Fibroblast of gingiva (primary cell): Measurements from ENCODE around the gene RPP25L.

Experiments
- DNase-seq: peaks from one replicate; pipeline ENCODE4 v3.0.0-alpha.2; 2011; ENCODE audit warnings: low read depth

RPP25L gene

DNA sequence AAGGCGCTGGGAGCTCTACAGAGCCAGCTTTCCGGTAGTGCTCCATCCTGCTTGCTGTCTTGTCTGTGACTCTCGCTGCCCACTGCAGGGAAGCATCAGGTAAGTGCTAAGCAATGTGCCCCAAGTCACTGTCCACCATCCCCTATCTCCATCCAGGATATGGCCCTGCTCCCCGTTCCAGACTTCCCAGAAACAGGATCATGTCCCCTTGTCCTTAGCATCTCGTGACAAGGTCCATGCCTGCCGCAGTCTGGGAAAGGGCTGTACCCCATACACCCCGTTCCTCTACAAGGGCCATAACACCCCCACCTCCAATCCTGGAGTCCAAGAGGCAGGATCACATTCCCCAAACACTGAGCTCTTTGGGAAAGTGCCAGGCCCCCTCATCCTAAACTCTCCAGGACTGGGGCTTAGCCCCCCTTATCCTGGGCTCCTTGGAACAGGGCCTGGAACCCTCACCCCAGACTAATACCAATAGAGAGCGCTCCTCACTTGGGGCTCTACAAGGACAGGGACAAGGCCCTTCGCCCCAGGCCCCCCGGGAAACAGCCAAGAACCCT, 566 bp downstream of the RPP25L start:
- DNase-seq: no peak

DNA sequence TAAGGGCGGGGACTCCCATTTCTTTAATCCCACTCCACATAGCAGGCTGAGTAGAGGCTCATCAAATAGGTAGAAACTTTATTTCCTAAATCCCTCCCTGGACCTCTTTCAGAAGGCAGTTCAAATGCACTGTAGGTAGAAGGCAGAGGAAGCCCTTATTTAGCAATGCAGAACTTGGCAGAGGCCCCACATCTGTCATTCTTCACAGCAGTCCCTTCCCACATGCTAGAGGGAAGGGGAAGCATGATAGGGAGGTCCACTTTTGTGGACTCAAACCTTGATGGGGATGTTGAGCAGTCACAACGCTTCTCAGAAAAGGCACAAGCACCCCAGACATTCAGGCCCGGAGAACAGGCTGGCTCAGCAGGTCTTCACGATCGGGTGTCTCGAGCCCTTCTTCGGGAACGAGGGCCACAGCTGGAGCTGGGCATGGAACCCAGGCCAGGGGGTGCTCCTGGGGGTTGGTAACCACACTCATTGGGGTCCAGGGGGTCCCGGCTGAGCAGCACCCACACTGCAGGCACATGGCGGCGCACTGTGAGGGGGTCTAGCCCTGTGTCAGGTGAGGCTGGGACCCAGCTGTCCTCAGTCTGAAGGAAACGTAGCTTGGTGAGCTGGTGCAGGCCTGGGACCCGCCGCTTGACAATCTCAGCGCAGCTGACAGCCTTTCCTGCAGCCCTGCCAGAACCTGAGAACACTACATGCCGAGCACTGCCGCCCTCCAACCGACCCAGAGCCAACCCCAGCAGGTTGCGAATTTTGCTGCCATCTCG, 1.3 kb downstream of the RPP25L start:
- DNase-seq: no peak

DNA sequence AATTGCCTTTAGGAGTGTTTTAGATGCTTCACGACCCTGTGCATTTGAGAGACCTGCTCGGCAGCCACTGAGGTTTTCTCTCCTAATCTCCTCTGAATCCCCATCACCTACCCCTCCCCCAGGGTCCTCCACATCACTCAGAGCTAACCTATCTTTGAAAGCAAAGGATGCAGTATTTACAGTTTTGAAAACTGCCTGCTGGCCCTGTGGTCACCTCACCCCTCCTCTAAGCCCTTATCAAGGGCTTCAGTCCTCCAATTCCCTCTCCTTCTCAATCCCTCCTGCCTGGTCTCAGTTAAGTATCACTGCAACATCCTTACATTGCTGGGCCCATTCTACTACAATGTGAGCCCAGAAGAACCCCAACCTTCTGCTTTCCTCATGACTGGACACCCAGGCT, 4.6 kb downstream of the RPP25L start:
- DNase-seq: no peak

DNA sequence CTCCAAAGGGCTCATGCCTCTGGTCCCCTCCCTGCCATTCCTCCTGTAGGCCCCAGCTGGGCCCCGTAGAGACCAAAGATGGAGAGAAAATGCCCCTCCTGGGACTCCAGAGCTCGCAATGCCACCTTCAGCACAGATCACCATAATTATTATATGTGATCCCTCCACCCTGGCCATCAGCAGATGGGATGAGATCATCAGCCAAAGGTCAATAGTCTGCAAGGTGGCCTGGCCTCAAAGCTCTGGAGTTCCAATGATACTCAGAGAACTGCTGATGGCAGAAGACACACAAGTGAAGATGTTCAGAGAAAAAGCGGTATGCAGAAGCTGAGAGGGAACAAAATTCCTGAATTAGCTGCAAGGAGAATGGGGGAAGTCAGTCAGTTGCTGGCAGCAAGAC, 5.0 kb downstream of the RPP25L start:
- DNase-seq: no peak

DNA sequence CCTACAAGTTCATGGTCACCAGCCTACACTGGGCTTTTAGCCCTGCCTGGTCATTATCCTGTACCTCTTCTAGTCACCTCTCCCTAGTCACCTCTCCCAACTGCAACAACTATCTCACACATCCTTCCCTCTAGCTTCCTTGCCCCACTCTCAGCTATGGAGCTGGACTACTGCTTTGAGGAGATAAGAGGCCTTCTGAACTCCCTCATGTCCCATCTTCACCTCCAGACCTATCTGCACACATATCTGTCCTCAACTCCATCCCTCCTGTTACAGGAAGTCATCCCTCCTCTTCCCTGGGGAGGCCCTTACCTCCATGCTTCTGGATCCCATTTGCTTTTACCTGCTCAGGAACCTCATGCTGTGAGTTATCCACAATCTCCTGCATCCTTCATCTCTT, 5.7 kb downstream of the RPP25L start:
- no peak for DNase-seq

DNA sequence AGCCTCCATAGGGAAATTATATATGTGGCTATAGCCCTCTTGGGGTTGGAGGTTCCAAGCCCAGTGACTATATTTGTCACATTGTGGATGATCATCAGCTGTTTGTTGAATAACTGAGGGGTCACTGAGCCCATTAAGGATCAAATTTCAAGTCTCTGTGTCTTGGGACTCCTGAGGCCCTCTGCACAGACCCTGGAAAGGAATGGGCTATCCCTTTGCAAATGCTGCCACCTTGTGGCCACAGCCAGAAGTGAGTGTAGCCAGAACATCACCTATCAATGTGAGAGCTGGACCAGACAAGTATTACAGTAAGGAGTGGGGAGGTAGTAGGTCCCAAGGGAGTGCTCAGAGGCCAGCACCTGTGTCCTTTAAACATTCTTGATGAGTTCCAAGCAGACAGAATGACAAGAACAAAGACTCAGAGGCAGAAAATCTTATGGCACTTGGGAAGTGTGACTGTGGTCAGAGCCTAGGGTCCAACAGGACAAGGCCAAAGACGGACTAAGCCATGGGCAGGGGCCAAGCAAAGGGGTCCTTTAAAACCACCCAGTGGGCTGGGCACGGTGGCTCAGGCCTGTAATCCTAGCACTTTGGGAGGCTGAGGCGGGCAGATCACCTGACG, 8.2 kb downstream of the RPP25L start:
- peak; percentile 41 for DNase-seq

DNA sequence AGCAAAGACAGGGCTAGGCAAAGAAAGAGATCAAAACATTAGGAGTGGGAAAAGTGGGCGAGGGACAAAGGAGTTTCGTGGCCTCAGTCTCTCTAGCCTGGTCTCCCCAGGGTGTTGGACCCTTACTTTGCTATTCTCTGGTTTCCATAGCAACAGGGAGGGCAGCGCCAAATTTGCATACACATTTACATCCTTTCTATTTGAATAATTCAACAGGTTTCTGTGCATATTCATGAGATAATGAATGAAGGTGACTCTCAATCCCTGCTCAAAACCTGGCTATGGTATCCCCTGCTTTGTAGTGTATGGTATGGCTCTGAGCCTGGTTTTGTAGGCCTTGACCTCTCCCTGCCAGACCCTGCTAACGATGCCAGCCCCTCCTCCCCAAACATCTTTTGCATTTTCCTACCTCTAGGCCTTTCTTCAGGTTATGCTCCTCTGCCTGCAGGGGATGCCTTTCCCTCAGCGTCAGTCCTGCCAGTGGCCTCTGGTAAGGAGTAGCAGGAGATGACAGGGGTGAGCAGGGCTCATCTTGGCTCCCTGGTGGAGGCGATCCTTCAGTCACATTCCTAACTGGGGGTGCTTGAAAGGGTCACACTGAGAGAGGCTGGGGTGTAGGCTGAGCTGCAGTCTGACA, 9.8 kb downstream of the RPP25L start:
- no peak for DNase-seq

DNA sequence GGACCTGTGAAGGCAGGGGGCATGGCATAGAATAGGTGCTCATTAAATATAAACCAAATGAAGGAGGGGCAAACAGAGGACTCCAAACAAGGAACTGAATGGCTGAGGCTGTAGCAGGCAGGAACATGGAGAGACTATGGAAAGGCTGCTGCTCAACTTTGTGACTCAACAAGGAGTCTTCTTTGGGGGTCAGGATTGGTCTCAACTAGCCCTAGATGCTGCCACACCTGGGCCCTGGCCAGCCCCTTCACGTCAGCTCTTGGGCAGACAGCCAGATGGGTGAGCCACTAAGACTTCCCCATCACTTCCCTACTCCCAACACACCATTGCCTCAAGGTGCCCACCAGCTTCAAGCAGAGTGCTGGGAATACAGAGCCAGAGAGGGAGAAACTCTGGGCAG, 11.0 kb downstream of the RPP25L start:
- DNase-seq: no peak

DNA sequence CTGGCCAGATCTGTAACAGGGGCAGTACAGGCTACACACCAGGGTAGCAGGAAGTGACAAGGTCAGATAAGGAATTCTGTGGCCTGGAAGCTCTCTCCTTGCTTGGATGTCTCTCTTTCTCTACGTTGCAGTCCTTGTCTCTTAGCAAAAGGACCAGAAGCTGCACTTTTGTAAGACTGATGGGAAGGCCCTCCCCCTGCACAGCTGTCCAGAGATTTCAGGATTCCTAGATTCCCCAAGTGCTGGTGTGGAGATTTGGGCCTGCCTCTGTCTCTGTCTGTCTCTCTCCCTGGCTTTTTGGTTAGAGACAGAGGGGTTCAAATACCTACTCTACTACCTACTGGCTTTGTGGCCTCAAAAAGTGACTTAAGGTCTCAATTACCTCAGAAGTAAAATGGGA, 12.4 kb downstream of the RPP25L start:
- DNase-seq: no peak

DNA sequence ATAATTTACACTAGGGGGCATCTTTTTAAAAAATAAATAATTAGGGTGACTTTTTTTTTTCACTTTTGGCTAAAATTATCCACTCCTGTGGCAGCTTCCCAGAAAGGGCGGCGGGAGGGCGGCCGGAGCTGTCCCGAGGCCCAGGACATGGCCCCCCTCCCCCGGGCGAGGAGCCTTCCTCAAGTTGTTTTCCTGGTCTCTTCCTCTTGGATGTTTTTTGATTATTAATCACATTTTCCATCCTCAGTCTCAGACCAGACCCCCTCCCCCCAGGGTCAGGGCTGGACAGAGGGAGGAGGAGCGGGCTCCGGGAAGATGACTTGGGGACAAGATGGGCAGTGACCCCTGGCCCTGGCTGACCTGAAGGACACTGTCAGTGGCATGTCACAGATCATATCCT, 17.7 kb downstream of the RPP25L start:
- DNase-seq: no peak

DNA sequence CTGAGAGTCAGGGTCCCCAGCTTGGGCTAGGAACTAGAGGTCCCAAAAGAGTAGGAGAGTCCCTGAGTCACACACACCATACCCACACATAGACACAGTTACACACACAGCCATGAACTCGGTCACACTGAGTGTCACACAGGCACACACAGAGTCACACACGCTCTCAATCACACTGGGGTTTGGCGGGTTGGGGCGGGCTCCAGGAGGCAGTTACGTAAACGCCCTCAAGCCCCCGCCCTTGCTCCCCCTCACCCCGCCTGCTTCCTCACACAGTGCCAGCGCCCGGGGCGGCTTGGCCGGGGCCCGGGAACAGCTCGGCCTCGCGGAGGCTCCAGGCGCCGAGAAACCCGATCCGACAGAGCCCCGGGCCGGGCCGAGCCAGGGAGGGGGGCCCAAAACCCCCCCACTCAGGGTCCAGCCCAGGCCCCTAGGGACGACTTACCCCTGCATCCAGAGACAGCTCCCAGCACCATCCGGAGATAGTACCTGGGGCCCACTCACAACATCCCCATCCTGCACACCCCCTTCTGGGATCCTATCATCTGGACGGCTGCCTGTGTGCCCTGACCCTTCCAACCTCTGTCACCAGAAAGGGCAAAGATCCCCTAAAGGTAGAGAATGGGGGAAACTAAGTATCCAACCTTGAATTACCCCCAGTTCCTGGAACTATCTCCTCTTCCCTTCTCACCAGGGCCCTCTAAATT, 18.8 kb downstream of the RPP25L start:
- peak; percentile 30 for DNase-seq

DNA sequence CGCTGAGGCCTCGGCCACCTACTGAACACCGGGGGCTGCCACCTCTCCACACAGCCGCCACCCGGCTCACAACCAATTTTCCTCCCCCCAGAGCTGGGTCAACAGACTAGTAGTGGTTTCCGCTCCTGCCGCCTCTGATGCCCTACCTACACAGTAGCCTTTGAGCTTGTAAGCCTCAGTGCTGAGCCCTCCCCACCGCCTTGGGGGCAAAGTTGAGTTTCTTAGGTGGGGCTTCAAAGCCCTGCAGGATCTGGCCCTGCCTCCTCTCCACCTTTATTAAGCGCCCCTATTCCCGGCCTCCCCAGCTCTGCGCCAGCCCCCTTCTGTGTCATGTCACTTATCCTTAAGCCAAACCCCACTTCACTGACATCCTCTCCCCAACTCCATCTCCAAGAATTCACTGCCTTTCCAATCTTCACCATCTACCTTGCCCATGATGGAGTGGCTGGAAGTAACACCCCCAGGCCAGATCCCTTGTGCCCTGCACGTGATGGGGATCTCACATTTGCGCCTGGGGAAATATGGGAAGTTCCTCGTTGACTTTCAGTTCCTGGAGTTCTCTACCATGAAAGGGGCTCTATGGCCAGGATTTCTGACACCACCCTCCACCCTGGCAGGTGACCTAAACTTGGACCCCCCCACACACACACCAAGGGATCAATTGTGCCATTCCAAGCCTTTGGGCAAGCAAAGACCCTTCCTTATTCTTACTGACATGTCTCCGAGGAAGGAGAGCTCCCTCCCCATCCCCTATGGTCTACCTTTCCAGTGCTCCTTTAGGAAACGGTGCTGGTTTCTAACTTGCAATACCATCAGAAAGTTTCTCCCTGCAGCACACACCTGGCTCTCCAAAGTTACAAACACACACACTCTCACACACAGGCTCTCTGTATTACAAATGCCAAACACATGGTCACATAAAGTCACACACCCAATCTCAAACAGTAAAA, 19.7 kb downstream of the RPP25L start:
- DNase-seq: no peak

DNA sequence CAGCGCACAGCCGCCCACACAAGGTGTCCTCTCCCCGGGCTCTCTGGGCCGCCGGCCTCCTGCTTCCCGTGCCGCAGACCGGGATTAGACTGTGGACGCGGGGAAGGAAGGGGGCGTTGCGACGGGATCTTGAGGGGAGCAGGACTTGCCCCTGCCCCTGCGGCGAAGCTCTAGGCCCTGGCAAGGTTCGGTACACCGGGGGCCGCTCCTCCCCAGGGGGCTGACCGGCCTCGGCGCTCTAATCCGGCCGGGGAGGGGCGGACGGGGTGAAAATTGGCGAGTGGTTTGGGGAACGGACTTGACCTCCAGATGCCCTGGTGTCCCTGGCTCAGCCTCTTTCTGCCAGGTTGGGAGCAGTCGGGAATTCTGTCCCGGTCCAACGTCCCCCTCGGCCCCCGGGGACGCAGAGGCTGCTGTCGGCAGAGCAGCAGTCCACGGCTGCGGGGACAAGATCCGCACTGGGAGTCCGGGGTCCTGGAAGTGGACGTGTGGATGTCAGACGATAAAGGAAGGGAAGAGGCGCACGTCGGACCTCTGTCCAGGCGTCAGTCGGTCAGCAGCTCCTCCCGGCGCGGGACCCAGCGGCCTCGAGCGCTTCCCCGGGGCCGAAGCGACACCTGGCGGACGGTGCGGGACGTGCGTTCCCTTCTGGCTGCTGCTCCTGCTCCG, 20.5 kb downstream of the RPP25L start:
- peak; percentile 61 for DNase-seq

DNA sequence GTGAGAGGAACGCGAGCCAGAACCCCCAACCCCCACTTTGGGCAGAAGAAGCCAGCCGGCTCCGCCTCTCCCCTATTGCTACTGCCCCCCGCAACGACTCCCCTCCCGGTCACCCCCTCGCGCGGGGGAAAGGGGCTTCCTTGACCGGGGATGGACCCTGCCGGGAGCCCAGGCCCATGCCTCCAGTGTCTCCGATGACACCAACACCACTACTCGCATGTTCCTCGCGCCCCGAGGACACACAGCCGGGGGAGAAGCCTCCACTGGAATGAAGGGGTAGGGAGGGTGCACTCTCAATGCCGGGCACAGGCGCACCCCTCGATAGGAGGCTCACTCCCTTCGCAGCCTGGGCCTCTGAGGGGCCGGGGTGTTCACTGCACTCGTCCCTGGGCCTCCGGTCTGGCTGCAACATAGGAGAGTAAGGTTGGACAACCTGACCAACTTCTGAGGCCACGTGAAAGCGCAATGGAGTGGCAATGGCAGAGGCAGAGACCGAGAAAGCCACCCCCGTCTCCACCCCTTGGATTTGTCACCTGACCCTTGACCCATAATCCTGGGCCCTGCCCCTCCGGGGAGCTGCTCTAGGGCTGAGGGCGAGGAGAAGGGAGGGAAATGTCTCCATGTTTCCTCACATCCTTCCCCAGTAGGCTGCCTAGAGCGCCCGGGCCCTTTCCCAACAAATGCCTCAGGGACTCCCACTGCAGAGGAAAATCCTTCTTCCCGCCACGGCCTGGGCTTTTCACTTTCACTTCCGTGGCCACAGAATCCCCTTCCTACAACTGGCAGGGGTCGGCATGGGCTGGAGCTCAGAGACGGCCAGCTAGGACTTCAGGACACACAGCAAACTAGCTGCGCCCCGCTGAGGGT, 21.3 kb downstream of the RPP25L start:
- DNase-seq: no peak

DNA sequence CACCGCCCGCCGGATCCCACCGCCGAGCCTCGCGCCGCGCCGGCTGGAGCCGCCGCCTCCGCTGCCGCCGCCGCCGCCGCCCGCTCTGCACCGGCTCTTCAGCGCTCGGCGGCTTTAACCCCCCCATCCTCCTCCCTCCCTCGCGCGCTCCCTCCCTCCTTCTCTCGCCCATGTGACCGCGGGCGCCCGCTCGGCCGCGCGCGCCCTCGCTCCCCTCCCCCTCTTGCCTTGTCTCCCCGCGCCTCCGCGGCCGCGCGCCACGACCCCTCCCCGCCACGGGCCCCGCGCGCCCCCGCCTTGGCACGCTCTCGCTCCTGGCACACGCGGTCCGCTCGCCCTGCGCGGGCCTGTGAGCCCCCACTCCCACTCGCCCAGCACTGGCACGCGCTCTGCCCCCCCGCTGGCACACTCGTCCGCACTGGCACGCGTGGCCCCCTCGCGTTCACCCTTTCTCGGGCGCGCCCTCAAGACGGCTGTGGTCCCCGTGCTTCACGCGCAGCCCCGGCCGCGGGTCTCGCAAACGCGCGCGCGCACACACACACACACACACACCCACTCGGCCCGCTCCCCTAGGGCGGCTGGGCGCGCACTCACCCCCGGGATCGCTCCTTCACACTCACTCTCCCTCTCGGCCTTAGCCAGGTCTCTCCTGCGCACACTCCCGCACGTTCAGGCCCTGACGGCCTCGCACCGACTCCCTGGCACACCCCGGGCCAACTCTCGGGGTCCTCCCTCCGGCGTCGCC, 22.1 kb downstream of the RPP25L start, which contains the start of gene CNTFR:
Gene CNTFR, minus strand, starts transcription at position 89 of the 745 bp plus-strand sequence. CDS start 20,743 bp downstream, outside the sequence.
- DNase-seq: no peak

DNA sequence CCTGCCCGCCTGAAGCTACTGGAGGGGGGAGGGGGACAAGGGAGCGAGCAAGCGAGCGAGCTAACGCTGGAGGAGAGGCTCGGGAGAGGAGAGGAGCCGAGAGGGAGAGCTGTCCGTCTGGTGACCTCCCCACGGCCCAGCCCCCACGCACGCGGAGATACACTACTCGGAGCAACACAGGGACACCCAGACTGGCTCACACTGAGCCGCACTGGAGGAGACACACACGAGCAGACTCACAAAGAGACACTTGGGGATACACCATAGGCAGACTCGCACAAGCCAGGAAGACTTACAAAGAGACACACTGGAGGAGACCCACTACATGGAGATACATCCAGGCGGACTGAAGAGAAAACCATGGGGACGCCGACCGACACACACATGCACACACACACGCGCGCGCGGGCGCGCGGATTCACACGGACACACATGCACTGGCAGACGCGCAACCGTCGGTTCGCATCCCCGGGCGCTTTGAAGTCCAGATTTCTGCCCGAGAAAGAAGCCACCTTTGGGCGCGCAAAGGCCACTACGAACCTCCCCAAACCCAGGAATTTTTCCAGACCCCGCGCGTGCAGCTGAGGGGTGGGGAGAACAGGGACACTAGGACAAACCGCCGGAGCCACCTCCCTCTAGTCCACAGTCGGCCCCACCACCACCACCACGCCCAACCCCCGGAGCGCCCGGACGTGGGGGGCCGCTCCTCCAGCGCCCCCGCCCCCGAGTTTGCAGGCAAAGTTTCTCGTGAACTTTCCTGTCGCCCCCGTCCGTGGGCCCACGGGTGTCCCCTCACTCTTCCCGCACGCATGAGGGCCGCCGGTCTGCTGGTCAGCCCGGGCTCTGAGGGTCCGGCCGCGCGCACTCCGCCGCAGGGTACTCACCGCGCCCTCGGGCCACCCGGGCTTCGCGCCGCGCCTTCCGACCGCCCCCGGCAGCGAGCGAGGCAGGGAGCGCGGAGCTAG, 22.9 kb downstream of the RPP25L start:
- no peak for DNase-seq

DNA sequence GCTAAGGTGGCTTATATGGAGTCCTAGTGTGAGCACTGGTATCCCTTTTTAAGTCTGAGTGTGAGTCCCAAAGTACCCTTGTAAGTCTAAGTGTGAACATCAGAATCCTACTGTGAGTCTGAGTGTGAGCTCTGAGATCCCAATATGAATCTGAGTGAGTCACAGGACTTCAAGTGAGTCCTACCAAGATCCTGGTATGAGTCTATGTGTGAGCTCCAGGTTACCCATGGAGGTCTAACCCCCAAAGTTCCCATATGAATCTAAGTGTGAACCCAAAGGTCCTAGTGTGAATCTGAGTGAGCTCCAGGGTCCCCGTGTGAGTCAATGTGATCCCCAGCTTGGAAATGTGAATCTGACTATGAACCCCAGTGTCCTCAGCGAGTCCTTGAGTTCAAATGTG, 24.6 kb downstream of the RPP25L start:
- no peak for DNase-seq
